GM12878 (cell line): ENCODE results near the gene GPR75. TPM values are rescaled to one million over a fixed set of nuclear protein-coding genes. Genes with fewer than 3 reads are reported as not detected.

Experiments used
- ATAC-seq: fragments of 200-7000 bp; cut with Tn5 transposase; 3 replicates; pipeline ENCODE4 v1.9.1; 2020; ENCODE audit warnings: mild to moderate bottlenecking, moderate library complexity
- BruUV-seq: library from RNA; stranded (reverse); fragments of 400-500 nt; replicated peaks from 2 replicates; lab custom pipeline; 2021; lab: Mats Ljungman, UMichigan
- CTCF ChIA-PET: fragments of 300-600 bp; sonication (Branson Sonifier 250); formaldehyde crosslinking; extraction: SDS; loops from one replicate; lab custom pipeline; 2021; ENCODE audit warnings: inconsistent platforms; lab: Yijun Ruan, JAX
- POLR2A ChIA-PET: fragments of 350-600 bp; formaldehyde crosslinking; extraction: SDS; loops from one replicate; lab custom pipeline; 2021; ENCODE audit warnings: inconsistent platforms; lab: Charles Lee
- RAD21 ChIA-PET: fragments of 300-600 bp; sonication (Branson Sonifier 250); formaldehyde crosslinking; loops from one replicate; lab custom pipeline; 2023; ENCODE audit warnings: antibody characterized with exemption; ENCODE audit not compliant: unreplicated experiment; lab: Charles Lee
- SMC1A ChIA-PET: fragments of 300-600 bp; sonication (Branson Sonifier 250); formaldehyde crosslinking; loops from one replicate; lab custom pipeline; 2023; ENCODE audit not compliant: unreplicated experiment, uncharacterized antibody; lab: Charles Lee
- DNase-seq: peaks from one replicate; pipeline ENCODE4 v3.0.0-alpha.2; 2011; ENCODE audit warnings: low read depth, low spot score
- FAIRE-seq: peaks from 3 replicates; lab custom pipeline; 2011; peaks lifted over from hg19 to GRCh38; lab: Jason Lieb, UNC
- H2AFZ ChIP-seq: 2 replicates; pipeline ENCODE4 v1.6.0; 2011; ENCODE audit warnings: low read depth, low read length, control low read depth; ENCODE audit not compliant: control insufficient read depth
- H3K27ac ChIP-seq: 2 replicates; pipeline ENCODE4 v1.5.1; 2011; ENCODE audit warnings: control low read depth; ENCODE audit not compliant: control insufficient read depth, insufficient read depth
- H3K27me3 ChIP-seq, 2 experiments: replicated peaks in 1 of 2; 2 replicates each; pipeline versions ENCODE4 v1.6.0 to v1.6.1; 2011; ENCODE audit warnings: low read length in 1 of 2; ENCODE audit not compliant: control insufficient read depth in 2 of 2, insufficient read depth in 2 of 2
- H3K36me3 ChIP-seq, 2 experiments: 2 replicates each; pipeline ENCODE4 v1.5.1; 2011; ENCODE audit warnings: low read length in 1 of 2; ENCODE audit not compliant: control insufficient read depth in 2 of 2, insufficient read depth in 2 of 2
- H3K4me1 ChIP-seq: 2 replicates; pipeline ENCODE4 v1.6.1; 2011; ENCODE audit warnings: mild to moderate bottlenecking, low read length, moderate library complexity, mixed read lengths; ENCODE audit not compliant: control insufficient read depth, insufficient read depth
- H3K4me2 ChIP-seq: 2 replicates; pipeline ENCODE4 v1.6.0; 2011; ENCODE audit warnings: control low read depth; ENCODE audit not compliant: control insufficient read depth, insufficient read depth
- H3K4me3 ChIP-seq: fragments of 200-600 bp; sonication (generic); 2 replicates; pipeline ENCODE4 v1.5.1; 2016
- H3K79me2 ChIP-seq: 2 replicates; pipeline ENCODE4 v1.6.0; 2011; ENCODE audit warnings: low read length; ENCODE audit not compliant: control insufficient read depth, insufficient read depth
- H3K9ac ChIP-seq: 2 replicates; pipeline ENCODE4 v1.8.0; 2011; ENCODE audit warnings: low read length, control low read depth, mixed read lengths; ENCODE audit not compliant: control insufficient read depth, insufficient read depth
- H3K9me3 ChIP-seq: replicated peaks from 3 replicates; pipeline ENCODE4 v1.5.1; 2011; ENCODE audit warnings: mild to moderate bottlenecking, low read length; ENCODE audit not compliant: control insufficient read depth, insufficient read depth
- H4K20me1 ChIP-seq: 2 replicates; pipeline ENCODE4 v1.6.0; 2011; ENCODE audit not compliant: control insufficient read depth, insufficient read depth
- CHD2 ChIP-seq: IDR thresholded peaks from 2 replicates; pipeline ENCODE4 v1.6.1; 2011; ENCODE audit warnings: low read depth, low read length, improper control_type of control experiment, borderline replicate concordance
- CUX1 ChIP-seq: IDR thresholded peaks from 2 replicates; pipeline ENCODE4 v1.6.1; 2012; ENCODE audit warnings: improper control_type of control experiment, low read depth, low read length; ENCODE audit not compliant: insufficient replicate concordance
- EP300 ChIP-seq, 2 experiments: fragments of 150-350 bp in 1 of 2; IDR thresholded peaks; 2 replicates each; pipeline ENCODE4 v1.6.1; 2011 to 2012; ENCODE audit warnings: low read depth in 2 of 2, low read length in 2 of 2, borderline replicate concordance in 1 of 2, improper control_type of control experiment in 1 of 2, inconsistent platforms in 1 of 2; ENCODE audit not compliant: control insufficient read depth in 1 of 2
- IKZF1 ChIP-seq: fragments of 450-650 bp; conservative IDR thresholded peaks from 2 replicates; pipeline ENCODE4 v1.6.1; 2017; ENCODE audit warnings: antibody characterized with exemption, mild to moderate bottlenecking
- KLF5 ChIP-seq: fragments of 450-650 bp; IDR thresholded peaks from 2 replicates; pipeline ENCODE4 v1.6.1; 2014; ENCODE audit warnings: mild to moderate bottlenecking; ENCODE audit not compliant: partially characterized antibody
- MLLT1 ChIP-seq: fragments of 450-650 bp; IDR thresholded peaks from 2 replicates; pipeline ENCODE4 v1.6.1; 2016; ENCODE audit warnings: mild to moderate bottlenecking
- NFYA ChIP-seq: IDR thresholded peaks from 2 replicates; pipeline ENCODE4 v1.6.1; 2011; ENCODE audit warnings: low read depth, mild to moderate bottlenecking, low read length, improper control_type of control experiment, borderline replicate concordance
- NR2C2 ChIP-seq: IDR thresholded peaks from 2 replicates; pipeline ENCODE4 v1.6.1; 2011; ENCODE audit warnings: borderline replicate concordance, low read depth; ENCODE audit not compliant: control insufficient read depth, insufficient read length
- POLR2AphosphoS5 ChIP-seq: IDR thresholded peaks from 2 replicates; pipeline ENCODE4 v1.6.1; 2011; ENCODE audit warnings: mild to moderate bottlenecking, low read length, inconsistent platforms
- RAD21 ChIP-seq: IDR thresholded peaks from 2 replicates; pipeline ENCODE4 v1.6.1; 2011; ENCODE audit warnings: mild to moderate bottlenecking, low read depth, low read length, moderate library complexity; ENCODE audit not compliant: insufficient read depth
- SPI1 ChIP-seq: IDR thresholded peaks from 2 replicates; pipeline ENCODE4 v1.6.1; 2011; ENCODE audit warnings: low read depth, mild to moderate bottlenecking, low read length, moderate library complexity, borderline replicate concordance; ENCODE audit not compliant: insufficient read depth
- TCF3 ChIP-seq: IDR thresholded peaks from 2 replicates; pipeline ENCODE4 v1.6.1; 2012; ENCODE audit warnings: low read depth, mild to moderate bottlenecking, low read length, borderline replicate concordance; ENCODE audit not compliant: insufficient read depth
- WRNIP1 ChIP-seq: IDR thresholded peaks from 2 replicates; pipeline ENCODE4 v1.6.1; 2011; ENCODE audit warnings: low read depth, low read length, improper control_type of control experiment, borderline replicate concordance
- ZSCAN29 ChIP-seq: fragments of 450-650 bp; IDR thresholded peaks from 2 replicates; pipeline ENCODE4 v1.6.1; 2017; ENCODE audit warnings: mild to moderate bottlenecking, moderate library complexity
- WGBS: methylation state at CpG from one replicate; pipeline ENCODE4 v1.1.6; 2016; ENCODE audit warnings: low lambda C conversion rate; ENCODE audit not compliant: insufficient replicate concordance, insufficient coverage; ENCODE audit errors: missing lambda C conversion rate; 5-methylcytosine and 5-hydroxymethylcytosine counted together
- in situ Hi-C: fragments of 300-500 bp; cut with MboI; formaldehyde crosslinking; loops from 9 replicates; pipeline ENCODE4 v1.14.3; 2018; ENCODE audit warnings: mixed read lengths
- intact Hi-C: fragments of 100-400 bp; cut with micrococcal nuclease; formaldehyde crosslinking; loops from one replicate; pipeline ENCODE4 v1.14.2; 2022; ENCODE audit not compliant: unreplicated experiment
- polyA plus RNA-seq, 11 experiments: library from polyadenylated mRNA; depleted of rRNA in 4 of 11; unstranded in 6 of 11; stranded (reverse) in 5 of 11; fragments of >200 nt; fragmentation: Nextera tagmentation in 4 of 11; fragmentation: Illumina TruSeq in 1 of 11; extraction: Ambion mirVana in 4 of 11; extraction: Trizol in 1 of 11; gene quantifications; 1 replicate in 1 of 11; 2 replicates in 10 of 11; pipeline versions ENCODE4 v1.2.1 to v1.2.3, GENCODE V29; 2011 to 2016; ENCODE audit warnings: inconsistent platforms in 2 of 11, missing spikeins in 2 of 11, low read depth in 1 of 11
- total RNA-seq, 4 experiments: library from RNA; depleted of rRNA in 3 of 4; stranded (reverse); fragments of >200 nt in 3 of 4; fragmentation: Illumina TruSeq in 1 of 4; extraction: Trizol in 1 of 4; gene quantifications; 2 replicates each; pipeline versions ENCODE4 v1.2.1 to v1.2.3, GENCODE V29; 2013 to 2021

Gene GPR75
- total and polyA plus RNA-seq, 10 of the 15 experiments (the other 5 are each of a cell fraction or from before 2014, with no cell fraction given) = 0.02 to 3.5 (median 2.3) TPM; not detected in 2

DNA sequence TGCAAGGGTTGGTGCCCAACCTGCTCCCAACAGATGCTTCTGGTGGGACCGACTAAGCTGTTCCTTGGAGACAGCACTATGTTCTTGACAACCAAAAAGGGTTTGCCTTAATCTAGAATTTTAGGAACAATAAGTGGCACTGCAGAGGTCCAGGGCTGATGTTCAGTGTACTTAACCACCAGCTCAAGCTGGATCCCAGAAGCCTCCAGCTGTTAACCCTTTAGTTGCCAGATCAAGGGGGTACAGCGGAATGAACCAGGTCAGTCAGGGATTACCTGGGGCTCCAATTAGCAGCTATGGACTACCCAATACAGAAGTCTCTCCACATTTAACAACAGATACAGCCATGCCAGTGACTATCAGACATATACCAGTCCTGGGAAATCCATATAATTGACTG is 3.5 kb downstream of the GPR75 start:
- Histone ChIP-seq H3K9me3 (no peaks in the 10 kb centered on the region), H3K4me3 (no peak overlapping the region), H3K4me2 (no peak overlapping the region), H3K36me3 (peaks cover 4% of the 10 kb centered on the region in 2 experiments; a peak in 3 of 4 replicates), H3K4me1 (no peaks in the 10 kb centered on the region), H3K27ac (no peak overlapping the region), H2AFZ (no peak overlapping the region), H3K9ac (no peak overlapping the region), H3K27me3 (no peaks in the 10 kb centered on the region), H4K20me1 (no peaks in the 10 kb centered on the region; the same call in 1 of the 2 replicates), H3K79me2 (no peaks in the 10 kb centered on the region)
- ATAC-seq (no peak), DNase-seq (no peak), FAIRE-seq (no peak)
- 94% methylated on average over 2 of the region's 2 CpGs for WGBS
- intact Hi-C loops = no loop called here
- ChIA-PET POLR2A (interaction anchor here (0.6 kb wide), 1 partner anchor 47 kb away, joined by 5 read pairs; no protein-coding TSS in a partner anchor), RAD21 (no interaction called here), CTCF (interaction anchor here (0.5 kb wide), 1 partner anchor 300 kb away, joined by 3 read pairs; no protein-coding TSS in a partner anchor), SMC1A (no interaction called here)
- TF ChIP-seq NFYA (no peak), POLR2AphosphoS5 (no peak), CHD2 (no peak), RAD21 (no peak), MLLT1 (no peak), KLF5 (no peak), CUX1 (no peak), ZSCAN29 (no peak), SPI1 (no peak), EP300 (IDR thresholded peaks at IDR 0.05; ENCODE audit: borderline replicate concordance in 1 of 2, control insufficient read depth in 1 of 2, low read depth in 2 of 2, low read length in 2 of 2) (no peak), IKZF1 (no peak), NR2C2 (no peak), TCF3 (no peak), WRNIP1 (no peak)
- no TSS peak for BruUV-seq
- in situ Hi-C loops = no loop called here
